Anterior cingulate cortex (tissue), 58 donors: Measurements from ENCODE around the gene PRKAG1.

Experiments used
- DNase-seq, 58 donors: peaks; one replicate each; lab custom pipeline; 2025; lab: John Stamatoyannopoulos, UW

PRKAG1 gene

DNA sequence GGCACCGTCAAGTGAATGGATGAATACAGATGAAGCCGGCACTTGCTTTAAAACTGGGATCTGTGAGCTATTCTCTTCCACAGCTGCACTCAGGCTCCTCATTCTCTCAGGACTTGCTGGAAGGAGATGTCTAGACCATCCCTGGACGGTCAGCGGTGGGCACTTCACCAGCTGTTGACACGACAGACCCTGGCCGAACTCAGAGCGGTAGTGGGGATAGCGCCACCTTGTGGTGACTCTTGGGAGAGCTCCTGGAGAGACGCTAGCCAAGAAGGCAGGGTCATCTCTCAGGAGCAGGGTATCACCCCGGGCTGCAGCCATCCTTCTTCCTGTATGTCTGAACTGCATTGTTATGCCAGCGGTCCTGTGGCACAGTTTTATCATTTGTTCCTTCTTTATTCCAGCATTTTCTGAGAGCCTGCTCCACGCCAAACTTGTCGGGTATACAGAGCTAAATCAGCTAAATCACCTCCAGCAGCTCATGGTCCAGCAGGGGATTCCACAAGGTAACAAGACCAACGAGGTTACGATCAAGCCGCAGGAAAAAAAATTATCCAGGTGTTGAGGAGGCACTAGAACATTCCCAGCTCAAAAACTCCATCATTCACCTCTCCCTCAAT is 30.4 kb downstream of the PRKAG1 start:
- peak in 25 of 58 donors; percentile 7 to 72 (median 37) for DNase-seq

DNA sequence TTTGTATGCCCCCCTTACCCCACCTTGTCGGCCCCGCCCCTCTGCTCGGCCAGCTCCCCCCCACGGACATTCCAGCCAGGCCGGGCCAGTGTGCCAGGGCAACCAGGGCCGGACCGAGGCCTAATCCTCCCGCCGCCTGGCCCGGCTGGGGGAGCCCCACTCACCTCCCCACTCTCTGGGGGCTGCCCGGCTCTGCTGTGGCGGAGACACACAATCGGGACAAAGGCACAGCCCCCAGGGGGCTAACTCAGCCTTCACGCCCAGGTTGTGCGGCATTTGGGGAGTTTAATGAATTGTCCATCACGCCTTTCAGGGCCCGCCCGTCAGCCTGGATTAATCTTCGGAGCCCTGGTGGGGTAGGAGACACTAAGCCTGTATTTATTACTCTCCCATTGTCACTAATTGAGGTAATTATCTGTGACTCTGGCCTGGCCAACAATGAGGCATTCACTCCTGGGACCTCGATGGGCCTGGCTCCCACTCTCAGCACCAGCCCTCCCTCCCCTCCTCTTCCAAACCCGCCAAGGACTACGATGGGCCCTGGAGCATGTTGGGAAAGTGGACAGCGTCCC is 31.8 kb downstream of the PRKAG1 start:
- DNase-seq, result no peak

- DNase-seq, result no peak
These were observed 32.7 kb downstream of the PRKAG1 start for GRCh38 chr12:48985901-48986300.

DNA sequence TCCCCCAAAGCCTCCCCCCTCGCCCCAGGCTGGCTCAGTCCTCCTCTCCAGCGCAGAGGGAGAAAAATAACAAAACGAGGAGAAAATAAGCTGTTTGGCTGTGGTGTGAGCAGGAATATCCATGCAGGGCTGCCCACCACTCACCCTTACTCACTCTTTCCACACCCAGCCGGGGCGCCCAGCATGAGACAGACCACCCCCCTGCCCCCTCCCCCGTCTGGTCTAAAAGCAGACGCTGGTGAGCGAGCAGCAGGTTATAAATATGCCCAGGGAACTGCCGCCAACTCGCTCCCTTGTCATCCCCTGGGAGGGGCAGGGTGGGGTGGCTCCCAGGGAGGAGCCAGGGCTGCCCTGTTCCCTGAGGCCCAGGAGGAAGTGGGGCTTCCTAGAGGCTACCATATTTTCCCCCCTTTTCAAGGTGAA is 33.1 kb downstream of the PRKAG1 start:
- DNase-seq, result peak in 5 of 58 donors; percentile 9 to 42 (median 17)

DNA sequence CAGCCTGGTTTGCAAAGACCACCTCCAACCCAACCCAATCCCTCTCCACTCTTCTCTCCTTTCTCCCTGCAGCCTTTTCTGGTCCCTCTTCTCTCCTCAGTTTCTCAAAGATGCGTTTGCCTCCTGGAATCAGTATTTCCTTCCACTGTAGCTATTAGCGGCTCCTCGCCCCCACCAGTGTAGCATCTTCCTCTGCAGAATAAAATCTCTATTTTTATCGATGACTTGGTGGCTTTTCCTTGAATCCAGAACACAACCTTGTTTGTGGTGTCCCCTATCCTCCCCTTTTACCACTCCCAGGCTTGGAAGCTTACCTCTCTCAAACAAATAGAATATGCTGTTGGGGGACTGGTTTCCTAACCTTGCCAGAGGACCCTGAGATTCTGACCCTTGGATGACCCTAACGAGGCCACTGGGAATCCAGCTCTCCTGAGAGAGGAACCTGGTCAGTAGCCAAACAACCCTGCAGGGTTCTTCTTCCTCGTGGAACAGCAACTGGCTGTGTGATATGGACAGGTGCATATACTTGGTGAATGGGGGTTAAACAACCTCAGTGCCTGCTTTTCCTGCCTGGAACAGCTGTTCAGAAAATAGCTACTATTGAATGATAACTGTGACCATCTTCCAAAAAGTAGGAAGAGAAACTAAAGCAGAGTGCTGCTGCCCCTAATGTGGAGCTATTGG is 36.0 kb downstream of the PRKAG1 start:
- no peak for DNase-seq

GRCh38 chr12:48981757-48982157 is 36.8 kb downstream of the PRKAG1 start:
- no peak for DNase-seq

DNA sequence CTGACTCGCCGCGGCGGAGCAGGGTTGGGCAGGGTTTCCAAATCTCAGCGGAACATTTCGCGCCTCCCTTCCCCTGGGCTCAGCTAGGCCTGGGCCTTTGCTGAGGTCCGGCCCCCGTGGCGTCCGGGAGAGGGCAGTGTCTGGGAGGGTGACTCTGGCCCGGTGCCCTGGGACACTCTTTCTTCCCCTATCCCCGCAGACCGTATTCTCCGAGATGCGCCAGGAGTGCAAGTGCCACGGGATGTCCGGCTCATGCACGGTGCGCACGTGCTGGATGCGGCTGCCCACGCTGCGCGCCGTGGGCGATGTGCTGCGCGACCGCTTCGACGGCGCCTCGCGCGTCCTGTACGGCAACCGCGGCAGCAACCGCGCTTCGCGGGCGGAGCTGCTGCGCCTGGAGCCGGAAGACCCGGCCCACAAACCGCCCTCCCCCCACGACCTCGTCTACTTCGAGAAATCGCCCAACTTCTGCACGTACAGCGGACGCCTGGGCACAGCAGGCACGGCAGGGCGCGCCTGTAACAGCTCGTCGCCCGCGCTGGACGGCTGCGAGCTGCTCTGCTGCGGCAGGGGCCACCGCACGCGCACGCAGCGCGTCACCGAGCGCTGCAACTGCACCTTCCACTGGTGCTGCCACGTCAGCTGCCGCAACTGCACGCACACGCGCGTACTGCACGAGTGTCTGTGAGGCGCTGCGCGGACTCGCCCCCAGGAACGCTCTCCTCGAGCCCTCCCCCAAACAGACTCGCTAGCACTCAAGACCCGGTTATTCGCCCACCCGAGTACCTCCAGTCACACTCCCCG is 37.4 kb downstream of the PRKAG1 start:
- peak in 10 of 58 donors; percentile 26 to 62 (median 32) for DNase-seq

DNA sequence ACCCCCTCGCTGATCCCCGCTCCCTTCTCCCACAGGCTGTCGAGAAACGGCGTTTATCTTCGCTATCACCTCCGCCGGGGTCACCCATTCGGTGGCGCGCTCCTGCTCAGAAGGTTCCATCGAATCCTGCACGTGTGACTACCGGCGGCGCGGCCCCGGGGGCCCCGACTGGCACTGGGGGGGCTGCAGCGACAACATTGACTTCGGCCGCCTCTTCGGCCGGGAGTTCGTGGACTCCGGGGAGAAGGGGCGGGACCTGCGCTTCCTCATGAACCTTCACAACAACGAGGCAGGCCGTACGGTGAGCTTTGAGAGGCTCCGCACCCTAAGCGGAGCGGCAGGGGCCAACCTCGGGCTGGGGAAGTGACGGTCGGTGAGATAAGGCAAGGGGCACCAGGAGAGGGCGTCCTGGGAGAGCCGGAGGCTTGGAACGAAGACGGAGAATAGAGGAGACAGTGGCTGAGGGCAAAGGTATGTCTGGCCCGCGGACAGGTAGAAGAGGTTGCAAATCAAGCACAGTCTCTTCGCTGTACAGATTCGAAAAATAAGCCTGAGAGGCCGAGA is 38.1 kb downstream of the PRKAG1 start:
- no peak for DNase-seq

- peak in 1 of 58 donors; percentile 8 for DNase-seq
These were observed 38.8 kb downstream of the PRKAG1 start for GRCh38 chr12:48979602-48980388.

DNA sequence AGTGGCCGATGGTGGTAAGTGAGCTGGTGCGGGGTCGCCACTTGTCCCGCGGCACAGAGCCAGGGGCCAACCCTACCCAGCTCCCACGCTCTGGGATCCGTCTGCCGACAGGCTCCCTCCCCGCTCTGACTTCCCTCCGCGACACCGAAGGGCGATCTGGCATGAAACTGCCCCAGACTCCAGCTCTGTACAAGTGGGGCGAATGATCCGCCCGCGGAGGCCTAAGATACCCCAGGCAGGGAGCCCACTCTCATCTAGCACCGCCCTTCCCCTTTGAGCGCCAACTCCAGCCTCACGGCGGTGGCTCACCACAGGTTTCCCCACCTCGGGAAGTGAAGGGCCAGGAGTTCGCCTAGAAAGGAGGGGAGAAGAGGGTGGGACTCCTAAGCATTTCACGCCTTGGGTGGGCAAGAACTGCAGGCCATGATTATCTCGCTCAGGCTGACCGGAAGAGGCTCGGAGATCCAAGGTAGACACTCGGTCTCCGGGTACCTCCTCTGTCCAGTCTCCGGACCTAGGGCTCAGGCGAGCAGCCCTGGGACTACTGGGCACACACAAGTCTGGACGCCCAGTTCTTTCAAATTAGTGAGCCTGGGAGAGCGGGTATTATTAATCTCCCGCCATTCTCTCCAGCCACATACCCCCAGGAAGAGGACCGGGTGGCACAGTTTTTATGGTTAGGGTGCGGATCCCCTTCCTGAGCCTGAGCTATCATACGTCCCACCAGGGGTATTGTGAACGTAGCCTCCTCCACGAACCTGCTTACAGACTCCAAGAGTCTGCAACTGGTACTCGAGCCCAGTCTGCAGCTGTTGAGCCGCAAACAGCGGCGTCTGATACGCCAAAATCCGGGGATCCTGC is 39.6 kb downstream of the PRKAG1 start:
- no peak for DNase-seq

GRCh38 chr12:48978291-48978740 is 40.3 kb downstream of the PRKAG1 start, which contains the start of gene WNT1:
TSS of gene WNT1 (plus strand) at chr12:48978322. CDS start at chr12:48978651, 329 bp downstream.
- no peak for DNase-seq

DNA sequence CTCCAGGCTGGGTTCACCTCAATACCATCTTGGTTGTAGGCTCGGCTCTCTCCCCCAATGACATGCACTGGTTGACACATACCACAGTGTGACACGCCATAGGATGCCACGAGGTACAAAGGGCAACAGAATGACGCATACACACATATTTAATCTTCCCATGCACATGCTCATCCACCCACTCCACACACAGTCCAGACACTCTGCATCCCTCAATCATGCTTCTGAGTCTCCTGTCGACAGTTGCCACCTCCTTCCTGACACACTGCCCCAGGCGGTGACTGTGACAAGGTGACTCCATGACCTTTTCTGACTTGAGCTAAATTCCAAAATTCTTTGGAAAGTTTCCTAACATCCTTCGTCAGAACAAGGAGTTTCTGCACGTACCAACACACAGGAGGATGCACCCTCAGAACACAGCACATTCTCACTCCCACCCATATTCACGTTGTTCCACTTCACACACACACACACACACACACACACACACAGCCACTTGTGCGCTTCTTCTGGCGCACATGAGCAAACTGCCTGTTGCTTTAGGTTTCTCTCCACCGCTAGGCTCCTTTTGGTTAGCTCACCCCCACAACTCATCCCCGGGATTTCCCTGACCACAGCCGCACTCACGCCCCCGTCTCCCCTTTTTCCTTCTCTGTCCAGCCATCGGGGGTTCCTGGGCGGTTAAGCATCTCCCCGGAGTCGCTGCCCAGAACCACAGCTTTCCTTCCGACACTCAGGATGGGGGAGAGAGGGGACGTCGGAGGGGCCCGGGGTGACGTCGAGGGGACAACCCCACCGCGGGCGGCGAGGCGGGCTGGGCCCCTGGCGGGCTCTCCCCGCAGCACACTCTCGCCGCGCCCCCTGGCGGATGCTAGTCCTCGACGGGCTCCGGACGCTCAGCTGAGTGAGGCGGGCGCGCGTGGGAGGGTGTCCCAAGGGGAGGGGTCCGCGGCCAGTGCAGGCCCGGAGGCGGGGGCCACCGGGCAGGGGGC is 41.0 kb downstream of the PRKAG1 start:
- DNase-seq, result no peak

DNA sequence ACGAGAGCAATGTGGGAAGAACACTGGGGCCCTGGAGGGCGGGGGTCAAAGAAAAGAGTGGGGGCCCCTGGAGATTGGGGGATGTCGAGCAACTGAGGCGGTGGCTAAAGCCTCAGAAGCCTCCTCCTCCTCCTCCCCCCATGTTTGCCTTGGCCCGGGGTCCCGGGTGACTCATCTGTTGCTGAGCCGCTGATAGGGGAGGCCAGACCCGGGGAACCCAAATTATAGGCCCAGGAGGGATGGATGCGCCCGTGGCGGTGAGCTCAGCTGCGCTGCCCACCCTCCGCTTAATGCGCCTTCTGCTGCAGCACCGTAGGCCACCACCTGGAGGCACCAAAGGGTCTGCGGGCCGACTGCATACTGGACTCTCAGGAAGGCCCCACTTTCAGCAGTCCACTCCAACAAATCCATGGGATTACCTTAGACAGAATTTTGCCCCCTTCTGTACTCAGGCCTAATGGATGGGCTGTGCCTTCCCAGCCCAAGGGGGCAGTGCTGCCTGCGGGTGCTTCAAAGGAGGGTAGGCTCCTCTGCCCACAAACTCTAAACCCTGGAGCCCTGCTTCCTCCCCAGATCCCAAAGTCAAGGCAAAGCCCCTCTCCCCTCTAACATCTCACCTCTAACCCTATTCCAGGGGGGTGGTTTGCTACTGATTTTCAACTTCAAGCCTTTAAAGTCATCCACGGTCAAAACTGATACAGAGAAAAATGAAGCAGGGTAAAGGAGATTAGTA is 44.5 kb downstream of the PRKAG1 start:
- peak in 2 of 58 donors; percentile 10 to 13 for DNase-seq

GRCh38 chr12:48973531-48973930 is 45.0 kb downstream of the PRKAG1 start:
- no peak for DNase-seq

DNA sequence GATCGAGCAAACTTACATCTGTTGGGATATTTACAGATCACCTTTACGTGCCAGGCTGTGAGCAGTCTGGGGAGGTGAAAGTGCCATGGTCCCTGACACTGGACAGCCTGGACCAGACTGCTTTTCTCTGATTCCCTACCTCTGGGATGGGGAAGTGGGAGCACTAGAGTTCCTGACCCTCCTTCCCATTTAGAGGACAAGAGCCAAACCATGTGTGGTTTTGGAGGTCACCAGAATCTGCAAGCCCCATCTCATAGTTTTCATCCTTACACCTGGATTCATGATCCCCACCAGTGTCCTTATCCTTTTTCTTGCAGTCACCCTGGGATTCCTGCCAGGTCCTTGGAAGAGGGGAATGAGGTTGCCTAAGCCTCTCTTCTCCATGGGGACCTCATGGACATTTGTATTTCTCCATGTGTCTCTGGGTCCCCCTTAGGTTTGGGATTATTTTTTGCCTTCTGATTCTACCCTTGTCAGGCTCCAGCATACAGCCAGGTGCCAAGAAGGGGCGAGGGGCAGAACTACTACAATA is 45.6 kb downstream of the PRKAG1 start:
- DNase-seq, result no peak

DNA sequence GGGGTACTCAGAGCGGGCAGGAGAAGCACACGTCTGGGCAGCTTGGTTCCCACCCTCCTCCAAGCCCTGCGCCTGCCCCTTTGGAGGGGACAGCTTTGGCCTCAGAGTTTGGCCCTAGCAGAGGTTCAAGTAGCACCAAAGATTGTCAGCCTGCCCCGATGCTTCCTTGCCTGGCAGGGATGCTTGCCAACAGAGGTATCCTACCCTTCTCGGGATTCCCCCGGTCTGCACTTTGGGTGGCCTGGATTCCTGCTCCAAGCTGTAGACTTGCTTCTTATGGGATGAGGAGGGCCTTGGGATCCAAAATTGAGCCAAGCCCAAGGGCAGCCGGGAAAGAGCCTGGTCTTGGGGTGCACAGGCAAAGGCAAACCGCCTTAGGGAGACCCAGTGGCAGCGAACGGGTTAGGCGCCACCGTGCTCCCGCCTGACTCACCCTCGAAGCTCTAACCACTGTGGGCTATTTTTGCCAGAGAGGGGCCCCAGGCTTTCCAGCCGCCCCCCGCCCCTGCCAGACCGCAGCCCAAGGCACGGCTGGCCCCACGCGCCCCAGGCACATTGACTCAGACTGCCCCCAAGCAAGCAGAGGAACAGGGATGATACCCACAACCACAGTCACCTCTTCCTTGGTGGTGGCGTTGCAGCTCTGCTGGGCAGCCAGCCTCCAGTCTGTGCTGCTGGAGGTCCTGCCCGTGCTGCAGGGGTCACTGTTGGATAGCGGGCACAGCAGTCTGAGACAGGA is 46.2 kb downstream of the PRKAG1 start:
- no peak for DNase-seq
